Measurements from ENCODE around the gene ZNF784. TPM values are rescaled to one million over a fixed set of nuclear protein-coding genes. Genes with fewer than 3 reads are reported as not detected.
A peak's percentile ranks its signal among the peaks of the same experiment; 100 is the strongest.

ZNF784 gene
- total and polyA plus RNA-seq, 10 of the 15 experiments (the other 5 are each of a cell fraction or from before 2014, with no cell fraction given), result 0.10 to 5.2 (median 1.8) TPM

GRCh38 chr19:55647732-55648584 lies 23.6 kb upstream of the ZNF784 start, which contains the start of gene CCDC106 (continued):
- TF ChIP-seq USF1 (IDR thresholded peaks at IDR 0.05; ENCODE audit: borderline replicate concordance, extremely low read length, insufficient read depth, low read depth, low read length), result no peak
- TF ChIP-seq DPF2 (IDR thresholded peaks at IDR 0.05), result peak; percentile 77; the same call in 1 of the 2 replicates
- TF ChIP-seq ATF2 (IDR thresholded peaks at IDR 0.05; ENCODE audit: low read length), result no peak
- TF ChIP-seq NR2F1 (conservative IDR thresholded peaks at IDR 0.05), result peak; percentile 96
- TF ChIP-seq CEBPB (IDR thresholded peaks at IDR 0.05; ENCODE audit: borderline replicate concordance in 1 of 2, low read depth in 2 of 2, low read length in 2 of 2), result 0 out of 4 replicates have a peak, but pooled peaks of 1 of the 2 experiments have one; percentile 6
- TF ChIP-seq SUZ12 (IDR thresholded peaks at IDR 0.05; ENCODE audit: unreplicated experiment), result no peak
- 0 out of 4 replicates have a peak, but pooled peaks of 1 of the 2 experiments have one; percentile 16 for TF ChIP-seq EP300 (IDR thresholded peaks at IDR 0.05; ENCODE audit: borderline replicate concordance in 1 of 2, control insufficient read depth in 1 of 2, low read depth in 2 of 2, low read length in 2 of 2)
- TF ChIP-seq CREM (IDR thresholded peaks at IDR 0.05; ENCODE audit: low read depth), result peak; percentile 20; the same call in 1 of the 2 replicates
- peak; percentile 100 for TF ChIP-seq JUNB (IDR thresholded peaks at IDR 0.05)
- peak; percentile 72 for TF ChIP-seq YY1 (IDR thresholded peaks at IDR 0.05; ENCODE audit: low read depth, low read length)
- TF ChIP-seq HDAC6 (IDR thresholded peaks at IDR 0.05; ENCODE audit: unreplicated experiment), result no peak
- peak; percentile 27; the same call in 1 of the 2 replicates for TF ChIP-seq MAX (IDR thresholded peaks at IDR 0.05; ENCODE audit: low read depth, low read length)
- peak; percentile 100 for TF ChIP-seq RELB (IDR thresholded peaks at IDR 0.05; ENCODE audit: low read depth)
- TF ChIP-seq NR2C1 (IDR thresholded peaks at IDR 0.05), result peak; percentile 50
- peak; percentile 72 for TF ChIP-seq NKRF (conservative IDR thresholded peaks at IDR 0.05)
- TF ChIP-seq STAT1 (conservative IDR thresholded peaks at IDR 0.05), result peak; percentile 86; the same call in 1 of the 2 replicates
- TF ChIP-seq MLLT1 (IDR thresholded peaks at IDR 0.05), result peak; percentile 33; the same call in 1 of the 2 replicates
- TF ChIP-seq RELA (IDR thresholded peaks at IDR 0.05; ENCODE audit: borderline replicate concordance, partially characterized antibody), result peak; percentile 54
